Skeletal muscle cell (primary cell): ENCODE measurements around the gene KLHL14.
"Not testable (repeated sequence)": the region's sequence is repeated elsewhere in the genome, so short reads cannot be mapped to it uniquely, and the experiment has no call there.

Experiments
- DNase-seq: peaks from one replicate; pipeline ENCODE4 v3.0.0-alpha.2; 2010; ENCODE audit warnings: low read depth
- H3K4me3 ChIP-seq: 2 replicates; pipeline ENCODE4 v1.5.1; 2011; ENCODE audit warnings: low read depth, mild to moderate bottlenecking, control low read depth, low read length, moderate library complexity

Gene KLHL14

GRCh38 chr18:32670727-32671126, 102.1 kb downstream of the KLHL14 start:
- DNase-seq = no peak
- H3K4me3 ChIP-seq = no peak overlapping the region

- DNase-seq = no peak
- no peak overlapping the region for H3K4me3 ChIP-seq
Measured at GRCh38 chr18:32669549-32670165, 103.2 kb downstream of the KLHL14 start.

DNA sequence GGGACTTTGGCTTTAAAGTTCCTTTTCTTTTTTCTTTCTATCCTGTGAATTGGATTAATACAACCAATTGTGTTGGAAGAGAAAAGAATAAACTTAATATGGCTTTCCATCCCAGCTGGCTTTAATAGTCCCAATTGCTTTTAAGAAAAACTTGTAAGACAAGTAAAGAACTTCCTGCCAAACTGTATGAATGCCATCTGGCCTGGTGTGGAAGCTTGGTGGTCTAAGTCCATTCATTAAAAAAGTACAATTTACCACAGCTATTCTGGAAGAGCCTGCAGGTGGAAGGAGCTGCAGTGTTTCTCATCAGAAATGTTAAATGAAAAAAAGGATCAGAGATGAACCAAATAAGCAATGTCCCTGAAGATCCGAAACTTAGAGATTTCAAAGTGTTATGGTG, 103.9 kb downstream of the KLHL14 start:
- no peak for DNase-seq
- no peak overlapping the region for H3K4me3 ChIP-seq

- DNase-seq = peak; percentile 53
- no peak overlapping the region for H3K4me3 ChIP-seq
Measured at GRCh38 chr18:32661486-32662299, 111.1 kb downstream of the KLHL14 start.

DNA sequence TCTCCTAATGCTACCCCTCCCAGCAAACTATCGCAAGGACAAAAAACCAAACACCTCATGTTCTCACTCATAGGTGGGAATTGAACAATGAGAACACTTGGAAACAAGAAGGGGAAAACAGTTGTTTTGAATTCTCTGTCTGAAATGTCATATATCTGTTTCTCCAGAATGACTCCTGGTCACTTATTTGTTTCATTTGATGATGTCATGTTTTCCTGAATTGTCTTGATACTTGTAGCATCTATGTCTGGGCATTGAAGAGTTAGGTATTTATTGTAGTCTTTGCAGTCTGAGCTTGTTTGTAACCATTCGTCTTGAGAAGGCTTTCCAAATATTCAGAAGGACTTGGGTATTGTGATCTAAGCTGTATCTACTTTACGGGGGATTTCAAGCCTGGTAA, 118.3 kb downstream of the KLHL14 start:
- not testable (repeated sequence) for DNase-seq, H3K4me3 ChIP-seq

DNA sequence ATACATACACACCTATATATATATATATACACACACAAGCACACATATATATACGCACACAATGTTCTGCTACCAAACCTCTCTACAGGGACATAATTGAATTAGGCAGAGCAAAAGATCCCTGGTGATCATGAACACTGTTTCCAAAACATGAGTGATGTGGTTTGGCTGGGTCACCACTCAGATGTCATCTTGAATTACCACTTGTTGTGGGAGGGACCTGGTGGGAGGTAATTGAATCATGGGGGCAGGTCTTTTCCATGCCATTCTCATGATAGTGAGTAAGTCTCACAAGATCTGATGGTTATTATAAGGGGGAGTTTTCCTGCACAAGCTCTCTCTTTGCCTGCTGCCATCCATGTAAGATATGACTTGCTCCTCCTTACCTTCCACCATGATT, 135.2 kb downstream of the KLHL14 start:
- DNase-seq, H3K4me3 ChIP-seq: not testable (repeated sequence)

- no peak for DNase-seq
- H3K4me3 ChIP-seq = no peak overlapping the region
Measured at GRCh38 chr18:32637226-32637625, 135.6 kb downstream of the KLHL14 start.

- DNase-seq = no peak
- no peak overlapping the region for H3K4me3 ChIP-seq
Measured at GRCh38 chr18:32634876-32635431, 137.9 kb downstream of the KLHL14 start.

DNA sequence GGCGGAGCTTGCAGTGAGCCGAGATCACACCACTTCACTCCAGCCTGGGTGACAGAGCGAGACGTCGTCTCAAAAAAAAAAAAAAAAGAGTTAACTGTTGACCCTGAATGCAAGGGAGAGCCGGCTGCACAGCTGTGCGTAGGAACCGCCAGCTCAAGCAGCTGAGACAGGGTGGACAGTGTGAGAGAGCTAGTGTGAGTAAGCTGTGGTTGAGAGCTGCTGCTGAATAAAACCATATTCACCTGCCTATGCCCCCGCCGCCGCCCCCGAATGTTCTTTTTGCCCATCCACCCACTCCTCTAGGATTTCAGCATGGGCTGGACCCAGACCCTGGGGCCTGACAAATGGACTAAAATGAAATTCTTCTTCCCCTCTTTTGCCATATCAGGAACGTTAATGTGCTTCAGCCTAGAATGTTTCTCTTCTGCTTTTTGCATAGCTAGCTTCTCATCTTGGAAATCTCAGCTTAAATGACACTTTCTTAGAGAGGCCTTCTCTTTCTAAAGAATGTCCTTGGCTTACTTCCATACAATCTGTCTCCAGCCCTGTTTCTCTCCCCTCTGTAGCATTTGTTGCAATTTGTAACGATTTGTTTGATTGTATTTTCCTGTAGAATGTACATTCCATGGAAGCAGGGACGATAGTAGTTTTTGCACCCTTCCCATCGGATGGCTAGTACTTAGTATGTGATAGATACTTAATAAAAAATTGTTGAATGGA, 142.7 kb downstream of the KLHL14 start:
- DNase-seq = peak; percentile 56
- no peak overlapping the region for H3K4me3 ChIP-seq

GRCh38 chr18:32629292-32629691, 143.5 kb downstream of the KLHL14 start:
- DNase-seq = no peak

DNA sequence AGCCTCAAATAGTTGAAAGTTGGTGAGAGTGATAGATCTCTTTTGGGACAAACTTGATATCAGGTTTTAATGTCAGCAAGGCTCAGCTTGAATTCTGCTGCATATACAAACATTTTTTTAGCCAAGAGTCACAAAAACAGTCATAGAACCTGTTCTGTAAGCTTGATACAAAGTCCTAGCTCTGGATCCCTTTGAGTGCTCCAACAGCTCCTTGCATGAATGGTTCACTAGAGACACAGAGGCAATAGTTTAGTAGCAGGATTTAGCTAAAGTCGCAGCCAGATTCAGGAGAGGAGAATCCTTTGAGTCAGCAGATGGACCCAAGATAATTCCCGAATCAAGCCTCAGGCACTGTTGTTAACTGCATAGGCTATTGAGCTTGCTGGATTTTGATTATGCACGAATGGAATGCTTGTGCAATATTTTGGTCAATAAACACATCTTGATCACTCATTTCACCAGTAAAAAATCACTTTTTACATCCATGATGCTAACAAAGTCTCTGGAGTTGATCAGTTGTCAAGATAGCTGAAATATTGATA, 148.6 kb downstream of the KLHL14 start:
- DNase-seq = no peak
- H3K4me3 ChIP-seq = no peak overlapping the region

More at GRCh38 chr18:32629292-32629691, 143.5 kb downstream of the KLHL14 start:
- no peak overlapping the region for H3K4me3 ChIP-seq

- no peak overlapping the region for H3K4me3 ChIP-seq
- DNase-seq = no peak
Measured at GRCh38 chr18:32623563-32623962, 149.3 kb downstream of the KLHL14 start.
